NB4 (cell line): Measurements from ENCODE around the gene RESP18.

ENCODE experiments used
- DNase-seq: peaks from one replicate; pipeline ENCODE4 v3.0.0; 2010; ENCODE audit warnings: low read depth
- H3K4me3 ChIP-seq: one replicate; pipeline ENCODE4 v1.5.1; 2011; ENCODE audit warnings: mild to moderate bottlenecking, low read depth, low read length, moderate library complexity
- CTCF ChIP-seq: IDR thresholded peaks from one replicate; pipeline ENCODE4 v1.5.1; 2012; ENCODE audit warnings: low read depth, low read length
- MAX ChIP-seq: IDR thresholded peaks from 2 replicates; pipeline ENCODE4 v1.6.1; 2011; ENCODE audit warnings: low read depth, low read length
- MYC ChIP-seq: IDR thresholded peaks from 2 replicates; pipeline ENCODE4 v1.6.1; 2011; ENCODE audit warnings: low read depth, low read length
- POLR2A ChIP-seq: IDR thresholded peaks from 2 replicates; pipeline ENCODE4 v1.6.1; 2011; ENCODE audit warnings: mild to moderate bottlenecking; ENCODE audit not compliant: insufficient read length; ENCODE audit errors: extremely low read depth

Gene RESP18

GRCh38 chr2:219279151-219279915, 53.2 kb downstream of the RESP18 start, which contains the start of gene DNAJB2:
Gene DNAJB2, plus strand, starts transcription at chr2:219279366. Its CDS starts 468 bp downstream, at chr2:219279834.
- peak; percentile 99 for DNase-seq
- peak within 1 kb of the TSS; percentile 56 for H3K4me3 ChIP-seq
- peak; percentile 36; the same call in 1 of the 2 replicates for TF ChIP-seq MAX
- TF ChIP-seq MYC: peak; percentile 22
- TF ChIP-seq POLR2A: no peak
- TF ChIP-seq CTCF: peak; percentile 34

GRCh38 chr2:219278655-219279150, 53.8 kb downstream of the RESP18 start:
- TF ChIP-seq CTCF: no peak
- no peak for TF ChIP-seq POLR2A
- no peak for TF ChIP-seq MAX
- no peak for TF ChIP-seq MYC
- peak overlapping the region; percentile 56 for H3K4me3 ChIP-seq
- DNase-seq: no peak

- no peak overlapping the region for H3K4me3 ChIP-seq
- peak; percentile 71 for DNase-seq
- TF ChIP-seq POLR2A (no peak), CTCF (peak; percentile 98), MAX (no peak), MYC (no peak)
Measured at GRCh38 chr2:219277703-219278654, 54.6 kb downstream of the RESP18 start.
